GM19452 (cell line): ENCODE results near the gene RHEB.
A peak's percentile ranks its signal among the peaks of the same experiment; 100 is the strongest.
"Not testable (repeated sequence)": the region's sequence is repeated elsewhere in the genome, so short reads cannot be mapped to it uniquely, and the experiment has no call there.

Experiments
- ATAC-seq: cut with Tn5 transposase; IDR thresholded peaks from one replicate; pipeline ENCODE4 v1.9.1; 2021; ENCODE audit not compliant: unreplicated experiment

Gene RHEB, protein sequence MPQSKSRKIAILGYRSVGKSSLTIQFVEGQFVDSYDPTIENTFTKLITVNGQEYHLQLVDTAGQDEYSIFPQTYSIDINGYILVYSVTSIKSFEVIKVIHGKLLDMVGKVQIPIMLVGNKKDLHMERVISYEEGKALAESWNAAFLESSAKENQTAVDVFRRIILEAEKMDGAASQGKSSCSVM

DNA sequence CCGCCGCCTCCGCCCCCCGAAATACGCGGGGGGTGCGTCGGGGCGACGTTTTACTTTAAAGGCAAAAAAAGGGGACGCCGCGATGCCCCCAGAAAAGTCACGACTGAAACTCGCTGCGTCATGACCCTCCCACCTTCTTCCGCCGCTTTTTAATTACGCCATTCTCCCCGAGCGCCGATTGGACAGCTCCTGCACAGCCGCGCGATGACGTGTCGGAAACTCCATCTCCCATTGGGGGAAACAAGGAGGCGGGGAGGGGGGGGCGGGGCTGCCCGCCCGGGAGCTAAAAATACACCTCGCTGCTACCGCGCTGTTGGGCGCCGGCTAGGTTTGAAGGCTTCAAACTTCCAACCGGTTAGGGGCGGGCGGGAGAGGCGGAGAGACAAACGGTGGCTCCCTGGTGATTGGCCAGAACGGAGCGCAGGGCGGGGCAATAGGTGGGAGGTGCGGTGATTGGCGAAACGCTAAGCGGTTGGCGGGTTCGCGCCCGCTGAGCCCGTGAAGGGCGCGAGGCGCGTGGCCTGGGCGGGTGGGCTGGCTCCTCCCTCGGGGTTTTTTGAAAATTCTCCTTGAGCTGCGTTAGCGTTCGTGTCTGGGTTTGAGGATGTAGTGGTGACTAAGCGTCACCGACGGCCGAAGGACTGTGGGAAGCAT lies at the start of gene RHEB:
RHEB (minus strand) TSS at position 131 of the 654 bp plus-strand sequence. CDS start 384 bp downstream, outside the sequence.
- peak; percentile 75 for ATAC-seq

DNA sequence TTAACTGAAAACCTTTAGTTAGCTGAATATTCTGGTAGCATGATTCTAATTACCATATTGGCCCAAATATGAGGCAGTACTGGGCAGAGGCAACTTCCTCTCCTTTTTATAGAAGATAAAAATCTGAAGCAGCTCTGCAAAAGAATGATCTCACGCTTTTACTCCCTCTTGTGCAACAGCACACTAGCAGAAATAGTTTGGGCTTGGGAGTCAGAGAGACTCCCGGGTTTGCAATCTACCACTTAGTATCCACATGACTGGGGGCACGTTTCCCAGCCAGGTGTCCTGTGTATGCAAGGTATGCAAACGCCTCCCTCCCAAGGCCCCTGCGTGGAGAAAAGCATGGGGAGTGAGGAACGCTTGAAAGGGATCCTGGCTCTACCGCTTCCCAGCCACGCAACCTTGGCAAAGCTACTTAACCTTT lies 47.2 kb upstream of the RHEB start:
- ATAC-seq = no peak

DNA sequence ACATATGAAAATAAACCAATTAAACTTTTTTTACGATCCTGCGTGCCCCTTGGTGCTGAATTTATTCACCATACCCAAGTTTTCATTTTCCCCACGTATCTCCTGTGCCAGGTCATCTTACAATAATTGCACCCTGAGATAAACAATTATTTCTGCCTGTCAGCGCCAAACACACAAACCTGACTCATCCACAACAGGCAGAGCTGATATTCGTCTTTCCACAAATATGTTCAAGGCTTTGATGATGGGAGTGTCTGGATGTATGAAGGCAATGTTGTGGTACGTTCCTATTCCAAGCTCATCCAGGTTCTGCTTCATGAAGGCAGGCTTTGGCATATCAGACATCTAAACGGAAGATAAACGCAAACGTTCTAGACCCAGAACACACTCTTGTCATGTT lies 45.8 kb upstream of the RHEB start:
- ATAC-seq = no peak

DNA sequence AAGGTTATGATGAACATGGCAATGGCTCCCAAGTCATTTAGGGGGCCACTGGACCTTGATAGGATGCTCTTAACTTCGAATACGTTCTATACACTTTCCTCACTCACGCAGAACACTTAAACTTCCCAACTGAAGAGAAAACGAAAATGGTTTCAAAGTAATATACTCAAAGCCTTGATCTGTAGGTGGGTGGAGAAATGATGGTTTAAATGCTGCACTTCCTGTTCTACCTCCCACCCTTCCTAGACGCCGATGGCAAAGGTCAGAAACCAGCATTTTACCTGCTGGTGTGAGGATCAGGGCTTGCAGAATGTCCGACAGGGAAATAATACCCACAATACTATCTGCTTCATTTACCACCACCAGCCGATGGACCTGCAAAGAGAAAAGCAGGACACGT lies 40.5 kb upstream of the RHEB start:
- ATAC-seq = no peak

DNA sequence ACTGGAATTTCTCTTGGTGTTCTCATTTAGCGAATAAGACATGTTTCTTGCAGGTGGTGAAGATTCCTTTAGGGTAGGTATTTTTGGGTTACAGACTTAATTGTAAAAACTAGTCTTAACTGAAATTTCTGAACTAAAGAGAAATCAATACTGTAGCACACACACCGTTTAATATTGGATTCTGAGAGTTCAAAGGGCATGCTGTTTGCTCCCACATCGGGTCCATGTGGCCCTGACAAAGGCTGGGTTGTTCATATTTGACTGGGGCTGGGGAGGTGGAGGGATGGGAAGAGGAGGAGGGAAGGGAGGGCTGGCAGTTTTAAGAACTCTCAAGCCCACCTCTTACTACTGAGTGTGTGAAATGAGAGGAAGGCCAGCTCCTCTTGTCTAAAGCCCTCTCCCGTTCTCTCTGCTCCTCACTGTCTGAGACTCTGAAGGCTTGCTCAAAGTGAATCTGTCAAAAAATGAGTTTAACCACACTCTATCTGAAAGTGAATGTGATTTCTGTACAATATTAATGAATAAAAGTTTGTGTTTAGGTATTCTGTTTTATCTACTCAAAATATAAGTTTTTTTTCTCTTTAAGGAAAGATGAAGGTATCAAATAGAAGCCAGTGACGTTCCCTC lies 40.0 kb upstream of the RHEB start:
- no peak for ATAC-seq

DNA sequence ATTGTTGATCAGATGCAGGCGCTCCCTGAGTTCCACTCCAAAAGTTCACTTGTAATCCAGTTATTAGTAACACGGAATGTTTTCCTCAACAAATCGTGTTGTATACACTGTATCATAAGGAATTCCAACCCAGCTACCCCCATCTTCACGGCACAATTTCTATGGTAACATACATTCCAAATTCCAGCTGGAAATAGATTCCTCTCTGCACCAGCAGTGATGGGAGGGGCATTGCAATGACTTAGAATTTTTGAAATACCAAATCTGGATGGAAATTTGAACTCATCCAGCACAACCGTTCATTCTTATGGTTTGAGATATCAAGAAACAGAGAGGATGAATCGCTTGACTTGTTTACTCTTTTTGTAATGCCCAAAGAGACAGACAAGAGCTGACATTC lies 38.9 kb upstream of the RHEB start:
- ATAC-seq = no peak

DNA sequence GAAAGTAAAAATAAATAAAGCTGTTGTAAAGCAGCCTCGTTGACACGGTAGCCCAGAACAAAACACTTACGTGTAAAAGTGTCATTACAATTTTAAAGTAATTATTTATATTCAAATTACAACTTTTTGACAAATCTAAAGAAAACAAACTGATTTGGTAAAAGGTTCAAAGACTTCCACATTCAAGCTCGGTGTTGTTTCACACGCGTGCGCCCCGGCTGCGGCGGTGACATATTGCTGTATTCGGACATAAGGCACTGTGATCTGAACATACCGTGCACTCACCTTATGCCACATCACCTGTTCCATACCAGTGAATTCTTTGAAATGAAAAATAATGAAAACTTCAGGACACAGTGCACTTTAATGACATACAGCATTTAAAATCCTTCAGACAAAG lies 36.9 kb upstream of the RHEB start:
- ATAC-seq = no peak

DNA sequence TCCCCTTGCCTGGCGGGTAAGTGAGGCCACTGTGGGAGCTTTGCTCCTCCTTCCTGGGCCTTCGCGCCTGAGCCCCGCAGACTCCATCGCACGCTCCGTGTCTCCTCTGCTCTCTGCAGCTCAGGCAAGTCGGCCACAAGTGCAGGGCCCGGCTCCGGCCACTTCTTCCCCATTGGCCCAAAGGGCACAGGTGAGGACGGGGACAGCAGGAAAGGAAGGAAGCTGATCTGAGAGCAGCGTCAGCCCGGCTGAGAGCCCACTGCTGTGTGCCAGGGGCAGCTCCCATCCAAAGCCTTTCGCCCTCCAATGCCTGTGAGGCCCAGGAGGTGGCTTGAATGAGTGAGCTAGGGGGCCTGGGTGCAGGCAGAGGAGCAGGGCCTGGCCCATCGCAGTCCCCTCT lies 33.7 kb upstream of the RHEB start:
- no peak for ATAC-seq

DNA sequence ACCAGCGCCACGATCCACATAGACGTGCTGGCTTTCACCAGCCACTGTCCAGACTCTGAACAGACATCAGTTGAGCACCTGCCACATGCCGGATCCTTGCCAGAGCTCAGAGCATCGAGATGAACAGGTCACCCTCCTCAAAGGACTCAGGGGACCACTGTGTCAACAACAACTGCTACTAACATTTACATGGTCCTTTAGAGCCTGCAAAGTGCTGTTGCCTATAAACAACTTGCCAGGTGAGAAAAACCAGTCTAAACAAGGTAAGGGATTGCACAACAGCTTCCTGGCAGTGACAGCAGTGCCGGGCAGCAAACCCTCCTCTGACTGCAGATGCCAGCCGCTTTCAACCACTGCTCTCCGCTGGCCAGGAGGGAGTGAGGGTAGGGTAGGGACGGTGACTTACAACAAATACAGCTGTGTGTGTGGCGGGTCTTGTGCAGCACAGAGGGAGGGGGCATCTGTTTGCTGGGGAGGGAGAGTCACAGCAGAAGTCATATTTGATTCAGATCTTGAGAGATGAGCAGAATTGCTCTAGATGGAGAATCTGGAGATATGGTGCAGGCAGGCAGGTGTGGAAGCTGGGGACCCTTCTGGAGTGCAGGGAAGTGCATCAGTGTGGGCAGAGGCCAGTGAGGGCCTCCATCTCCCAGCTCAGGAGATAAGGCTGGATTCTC lies 32.8 kb upstream of the RHEB start:
- no peak for ATAC-seq

DNA sequence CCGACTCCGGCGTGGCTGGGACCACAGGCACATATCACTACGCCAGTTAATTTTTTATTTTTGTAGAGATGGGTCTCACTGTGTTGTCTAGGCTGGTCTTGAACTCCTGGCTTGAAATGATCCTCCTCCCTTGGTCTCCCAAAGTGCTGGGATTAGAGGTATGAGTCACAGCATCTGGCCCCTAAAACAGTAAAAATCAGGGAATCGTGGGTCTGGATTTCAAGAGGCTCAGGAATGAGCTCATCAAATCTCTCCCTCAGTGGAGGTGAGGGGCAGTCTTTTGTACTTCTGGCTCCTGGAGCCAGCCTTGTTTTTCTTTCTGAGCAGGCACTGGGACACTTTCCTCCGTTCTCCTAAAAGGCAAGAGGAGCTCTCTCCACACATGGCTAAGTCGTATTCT lies 32.1 kb upstream of the RHEB start:
- ATAC-seq = no peak

DNA sequence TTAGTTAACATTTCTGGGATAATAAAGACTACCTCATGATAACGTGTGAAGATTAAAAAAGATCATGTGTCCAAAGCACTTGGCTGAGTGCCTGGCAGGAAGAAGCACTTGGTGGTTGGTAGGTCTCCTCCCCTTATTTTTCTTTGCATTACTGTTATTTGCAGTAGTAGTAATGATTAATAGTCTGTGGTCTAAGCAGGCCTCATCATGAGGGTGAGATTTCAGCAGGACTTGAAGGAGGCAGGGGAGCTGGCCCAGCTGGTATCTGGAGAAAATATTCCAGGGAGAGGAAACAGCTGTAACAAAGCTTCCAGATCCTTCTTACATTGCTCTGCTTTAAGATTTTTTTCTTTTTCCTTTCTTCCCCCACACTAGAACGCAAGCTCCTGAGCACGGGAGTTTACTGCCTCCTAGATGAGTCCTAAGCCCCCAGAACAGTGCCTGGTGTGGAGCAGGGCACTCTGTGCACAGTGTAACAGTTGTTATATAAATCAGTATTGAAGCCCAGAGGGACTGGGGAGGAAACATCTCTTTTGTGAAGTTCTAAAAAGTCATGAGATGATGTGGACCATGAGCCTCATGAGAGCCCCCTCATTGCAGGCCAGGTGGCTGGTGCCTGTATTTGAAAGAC lies 31.1 kb upstream of the RHEB start:
- ATAC-seq = no peak

DNA sequence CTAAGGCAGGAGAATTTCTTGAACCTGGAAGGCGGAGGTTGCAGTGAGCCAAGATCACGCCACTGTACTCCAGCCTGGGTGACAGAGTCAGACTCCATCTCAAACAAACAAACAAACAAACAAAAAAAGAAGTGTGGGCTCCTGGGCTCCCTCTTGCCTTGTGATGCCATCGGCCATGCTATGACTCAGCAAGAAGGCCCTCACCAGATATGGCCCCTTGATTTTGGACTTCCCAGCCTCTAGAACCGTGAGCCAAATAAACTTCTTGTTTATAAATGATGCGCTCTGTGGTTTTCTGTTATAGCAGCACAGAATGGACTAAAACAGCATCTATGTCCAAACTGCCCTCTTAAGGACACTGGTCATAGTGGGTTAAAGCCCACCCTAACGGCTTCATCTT lies 29.9 kb upstream of the RHEB start:
- no peak for ATAC-seq

DNA sequence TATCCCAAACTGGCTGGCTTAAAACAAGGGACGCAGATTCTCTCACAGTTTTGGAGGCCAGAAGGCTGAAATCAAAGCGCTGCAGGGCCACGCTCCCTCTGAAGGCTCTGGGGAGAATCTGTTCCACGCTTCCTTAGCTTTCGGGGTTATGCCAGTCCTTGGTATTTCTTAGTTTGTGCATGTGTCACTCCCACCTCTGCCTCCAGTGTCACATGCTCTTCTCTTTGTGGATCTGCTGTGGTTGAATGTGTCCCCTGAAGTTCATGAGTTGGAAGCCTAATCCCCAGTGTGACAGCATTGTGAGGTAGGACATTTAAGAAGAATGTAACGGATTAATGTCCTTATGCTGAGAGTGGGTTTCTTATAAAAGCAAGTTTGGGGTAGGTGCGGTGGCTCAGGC lies 29.4 kb upstream of the RHEB start:
- no peak for ATAC-seq

DNA sequence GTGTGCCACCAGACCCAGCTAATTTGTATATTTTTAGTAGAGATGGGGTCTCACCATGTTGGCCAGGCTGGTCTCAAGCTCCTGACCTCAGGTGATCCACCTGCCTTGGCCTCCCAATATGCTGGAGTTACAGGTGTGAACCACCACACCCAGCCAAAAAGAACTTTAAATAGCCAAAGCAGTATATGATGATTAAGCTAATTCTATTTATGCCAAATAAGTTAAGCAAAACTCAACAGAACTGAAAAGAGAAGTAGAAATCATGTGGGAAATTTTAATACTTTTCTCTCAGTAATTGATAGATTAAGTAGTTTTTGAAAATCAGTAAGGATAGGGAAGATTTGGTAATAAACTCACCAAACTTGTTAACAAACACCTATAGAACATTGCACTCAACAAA lies 24.5 kb upstream of the RHEB start:
- no peak for ATAC-seq

DNA sequence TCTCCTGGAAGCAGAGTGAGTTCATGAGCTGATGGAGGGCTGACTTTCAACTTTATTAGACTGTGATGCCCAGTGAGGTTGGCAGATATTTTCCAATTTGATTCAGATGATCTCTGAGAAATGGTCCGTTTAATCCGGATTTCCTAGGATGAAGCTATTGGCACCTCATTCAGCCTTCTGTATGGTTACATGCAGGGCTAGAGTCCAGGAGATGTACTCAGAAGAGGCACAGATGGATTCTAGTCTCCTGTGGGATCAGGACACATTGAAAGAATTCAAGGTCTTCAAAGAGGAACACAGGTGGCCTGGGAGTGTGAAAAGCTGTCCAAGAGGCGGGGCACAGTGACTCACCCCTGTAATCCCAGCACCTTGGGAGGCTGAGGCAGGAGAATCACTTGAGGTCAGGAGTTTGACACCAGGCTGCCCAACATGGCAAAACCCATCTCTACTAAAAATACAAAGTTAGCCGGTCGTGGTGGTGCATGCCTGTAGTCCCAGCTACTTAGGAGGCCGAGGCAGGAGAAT lies 23.0 kb upstream of the RHEB start:
- ATAC-seq = no peak

DNA sequence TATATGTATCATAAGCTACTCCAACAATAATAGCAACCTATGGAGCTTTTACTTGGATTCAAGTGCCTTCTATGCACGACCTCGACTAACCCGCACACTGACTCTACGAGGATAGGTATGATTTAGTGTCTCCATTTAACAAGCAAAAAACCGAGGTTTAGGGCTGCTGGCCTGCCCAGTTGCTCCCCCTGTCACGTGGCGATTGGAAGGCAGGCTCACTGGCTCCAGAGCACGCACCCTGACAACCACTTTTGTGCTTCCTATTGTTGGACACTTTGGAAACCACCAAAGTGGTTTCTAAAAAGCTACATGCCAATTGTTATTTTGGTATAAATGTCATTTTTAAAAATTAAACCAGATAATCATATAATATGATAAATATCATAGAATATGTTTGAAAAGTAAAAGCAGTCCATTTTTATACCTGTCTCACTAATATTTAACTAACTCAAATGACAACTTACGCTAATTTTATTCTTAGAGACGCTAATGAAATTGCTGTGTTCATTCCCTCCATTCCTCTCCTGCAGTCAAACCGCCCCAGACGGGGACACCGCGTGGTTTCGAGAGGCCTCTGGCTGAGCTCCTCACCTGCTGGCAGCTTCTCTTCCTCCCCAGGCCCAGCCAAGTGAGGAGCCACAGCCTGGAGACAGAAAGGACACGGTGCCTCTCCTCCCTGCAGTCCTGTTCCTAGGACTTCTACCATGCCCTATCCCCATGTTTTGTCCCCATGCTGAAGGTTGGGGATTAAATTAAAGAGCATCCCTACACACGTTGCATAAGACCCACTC lies 22.2 kb upstream of the RHEB start:
- no peak for ATAC-seq

DNA sequence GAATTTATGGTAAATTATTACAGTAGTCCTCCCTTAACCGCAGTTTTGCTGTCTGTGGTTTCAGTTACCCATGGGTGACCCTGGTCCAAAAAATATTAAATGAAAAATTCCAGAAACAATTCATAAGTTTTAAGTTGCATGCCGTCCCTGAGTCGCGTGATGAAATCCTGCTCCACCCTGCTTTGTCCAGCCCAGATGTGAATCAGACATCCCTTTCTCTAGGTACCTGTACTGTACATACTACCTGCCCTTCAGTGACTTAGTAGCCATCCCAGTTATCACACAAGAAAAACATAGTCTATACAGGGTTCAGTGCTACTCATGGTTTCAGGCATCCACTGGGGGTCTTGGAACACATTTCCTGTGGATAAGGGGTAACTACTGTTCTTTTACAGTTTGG lies 20.5 kb upstream of the RHEB start:
- ATAC-seq = no peak

DNA sequence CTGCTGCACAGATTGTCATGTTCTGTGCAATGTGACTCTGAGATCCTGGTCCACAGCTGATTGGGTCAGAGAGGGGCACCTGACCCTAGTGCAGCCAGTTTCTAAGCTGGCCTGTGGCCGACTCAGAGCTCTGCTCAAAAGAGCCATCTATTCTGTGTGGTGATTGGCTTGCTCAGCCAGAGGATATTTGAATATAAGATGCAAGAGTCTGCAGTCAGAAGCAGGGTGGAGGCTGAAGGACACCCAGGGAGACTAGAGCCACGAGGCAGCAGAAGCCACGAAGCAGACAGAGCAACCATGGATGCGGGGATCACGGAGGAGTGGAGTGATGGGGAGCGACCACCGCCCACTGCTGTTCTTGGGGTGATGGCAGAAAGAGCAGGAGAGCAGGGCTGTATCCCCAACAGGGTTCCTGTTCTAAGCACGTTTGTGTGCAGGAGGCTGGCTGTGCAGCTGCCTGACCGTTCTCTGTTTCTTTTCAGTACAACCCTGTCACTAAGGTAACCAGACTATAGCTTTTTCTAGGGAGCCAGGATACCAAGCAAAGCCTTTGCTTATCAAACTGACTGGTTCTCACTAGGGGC lies 19.5 kb upstream of the RHEB start:
- ATAC-seq = peak; percentile 58

DNA sequence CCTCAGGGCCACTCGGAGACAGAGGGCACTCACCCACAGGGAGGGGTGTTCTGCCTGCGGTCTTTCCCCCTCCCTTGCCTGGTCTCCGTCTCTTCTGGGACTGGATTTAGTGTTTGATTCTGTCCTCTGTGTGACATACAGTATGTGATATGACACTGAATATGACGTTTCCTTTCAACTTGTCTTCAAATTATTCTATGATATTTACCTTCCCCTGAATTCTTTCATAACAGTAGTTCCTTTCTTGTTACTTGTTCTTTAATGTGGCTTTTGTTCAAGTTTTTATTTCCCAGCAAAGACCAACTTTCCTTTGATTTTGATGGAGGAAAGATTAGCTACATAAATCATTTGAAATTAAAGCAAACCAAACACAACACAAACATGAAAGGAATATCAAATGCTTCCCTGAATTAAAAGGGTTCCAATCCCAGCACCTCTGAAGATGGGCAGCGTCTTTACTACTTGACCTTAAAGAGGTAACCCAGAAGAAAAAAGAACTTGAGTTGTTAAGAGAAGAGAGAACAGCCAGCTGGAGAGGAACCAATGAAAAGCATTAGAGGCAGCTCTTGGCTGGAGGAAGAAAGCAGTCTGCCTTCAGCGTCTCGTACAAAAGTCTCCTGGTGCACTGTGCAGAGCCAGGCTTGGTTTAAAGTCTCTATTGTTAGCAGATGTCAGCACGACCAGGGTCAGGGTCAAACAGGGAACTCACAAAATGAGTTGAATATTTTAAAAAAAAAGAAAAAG lies 18.3 kb upstream of the RHEB start:
- ATAC-seq = no peak

DNA sequence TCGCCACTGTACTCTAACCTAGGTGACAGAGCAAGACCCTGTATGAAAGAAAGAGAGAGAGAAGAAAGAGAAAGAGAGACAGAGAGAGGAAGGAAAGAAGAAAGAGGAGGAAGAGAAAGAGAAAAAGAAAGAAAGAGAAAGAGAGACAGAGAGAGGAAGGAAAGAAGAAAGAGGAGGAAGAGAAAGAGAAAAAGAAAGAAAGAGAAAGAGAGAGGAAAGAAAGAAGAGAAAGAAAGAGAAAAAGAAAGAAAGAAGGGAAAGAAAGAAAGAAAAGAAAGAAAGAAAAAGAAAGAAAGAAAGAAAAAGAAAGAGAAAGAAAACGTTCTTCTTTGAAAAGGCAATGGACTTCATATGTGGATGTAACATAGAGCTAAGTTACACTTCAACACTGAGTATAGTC lies 16.5 kb upstream of the RHEB start:
- ATAC-seq = not testable (repeated sequence)
